OCI-LY7 (cell line): ENCODE measurements around the gene NINJ1. TPM values are rescaled to one million over a fixed set of nuclear protein-coding genes. Genes with fewer than 3 reads are reported as not detected.

Experiments used
- BruUV-seq: library from RNA; stranded (reverse); fragments of 400-500 nt; replicated peaks from 2 replicates; lab custom pipeline; 2021; lab: Mats Ljungman, UMichigan
- CTCF ChIA-PET: fragments of 300-600 bp; sonication (Branson Sonifier 250); formaldehyde crosslinking; loops from one replicate; lab custom pipeline; 2022; ENCODE audit warnings: antibody characterized with exemption; ENCODE audit not compliant: unreplicated experiment; lab: Charles Lee
- POLR2A ChIA-PET: fragments of 300-600 bp; sonication (Branson Sonifier 250); formaldehyde crosslinking; loops from one replicate; lab custom pipeline; 2022; ENCODE audit warnings: antibody characterized with exemption; lab: Charles Lee
- DNase-seq: peaks from one replicate; pipeline ENCODE4 v3.0.0-alpha.2; 2015; ENCODE audit warnings: low spot score
- H2AFZ ChIP-seq: fragments of 200-600 bp; sonication (generic), shearing (Covaris generic); 2 replicates; pipeline ENCODE4 v1.6.1; 2014; ENCODE audit warnings: mild to moderate bottlenecking, antibody characterized with exemption, low read length, moderate library complexity
- H3K27ac ChIP-seq: fragments of 200-600 bp; sonication (generic); 2 replicates; pipeline ENCODE4 v1.5.1; 2014; ENCODE audit warnings: mixed run types, low read depth, mild to moderate bottlenecking, moderate library complexity, low read length, inconsistent platforms; ENCODE audit not compliant: poor library complexity, severe bottlenecking
- H3K36me3 ChIP-seq: fragments of 200-600 bp; sonication (generic); 2 replicates; pipeline ENCODE4 v1.6.1; 2014; ENCODE audit warnings: mild to moderate bottlenecking, antibody characterized with exemption, low read length, moderate library complexity, mixed read lengths; ENCODE audit not compliant: insufficient read depth
- H3K4me1 ChIP-seq: fragments of 200-600 bp; sonication (generic); 2 replicates; pipeline ENCODE4 v1.5.1; 2014; ENCODE audit warnings: mild to moderate bottlenecking, low read length; ENCODE audit not compliant: insufficient read depth, poor library complexity, severe bottlenecking
- H3K4me2 ChIP-seq: fragments of 200-600 bp; sonication (generic); 2 replicates; pipeline ENCODE4 v1.6.1; 2014; ENCODE audit warnings: mild to moderate bottlenecking, low read length
- H3K4me3 ChIP-seq: fragments of 200-600 bp; sonication (generic); 2 replicates; pipeline ENCODE4 v1.5.1; 2014; ENCODE audit warnings: mild to moderate bottlenecking, low read depth, low read length; ENCODE audit not compliant: poor library complexity, severe bottlenecking
- H3K79me2 ChIP-seq: fragments of 200-600 bp; sonication (generic); 2 replicates; pipeline ENCODE4 v1.6.1; 2016; ENCODE audit warnings: low read depth, mild to moderate bottlenecking, low read length, moderate library complexity, mixed read lengths; ENCODE audit not compliant: insufficient read depth
- H3K9me2 ChIP-seq: fragments of 200-600 bp; sonication (generic); 2 replicates; pipeline ENCODE4 v1.6.1; 2016; ENCODE audit warnings: mild to moderate bottlenecking, low read length, mixed read lengths; ENCODE audit not compliant: insufficient read depth
- H3K9me3 ChIP-seq: fragments of 200-600 bp; sonication (generic); 2 replicates; pipeline ENCODE4 v1.6.1; 2014; ENCODE audit warnings: mild to moderate bottlenecking, mixed run types, low read length, mixed read lengths
- H4K20me1 ChIP-seq: fragments of 200-600 bp; sonication (generic); 2 replicates; pipeline ENCODE4 v1.6.1; 2014; ENCODE audit warnings: mild to moderate bottlenecking, antibody characterized with exemption, low read length, moderate library complexity, mixed read lengths; ENCODE audit not compliant: insufficient read depth
- CTCF ChIP-seq: fragments of 200-600 bp; sonication (generic); conservative IDR thresholded peaks from 2 replicates; pipeline ENCODE4 v1.5.1; 2014; ENCODE audit warnings: mild to moderate bottlenecking, antibody characterized with exemption, low read length, moderate library complexity, mixed read lengths
- EZH2phosphoT487 ChIP-seq: fragments of 200-600 bp; sonication (generic); IDR thresholded peaks from 2 replicates; pipeline ENCODE4 v1.6.1; 2018; ENCODE audit warnings: low read depth, borderline replicate concordance, mild to moderate bottlenecking, mixed run types, antibody characterized with exemption, low read length, moderate library complexity, mixed read lengths
- intact Hi-C: fragments of 100-400 bp; cut with micrococcal nuclease; formaldehyde crosslinking; loops from one replicate; pipeline ENCODE4 v1.10.0; 2022; ENCODE audit not compliant: unreplicated experiment
- total RNA-seq, 2 experiments: library from RNA; depleted of rRNA in 1 of 2; stranded (reverse); fragments of >200 nt in 1 of 2; shearing (Covaris generic) in 1 of 2; gene quantifications; 2 replicates each; pipeline ENCODE4 v1.2.3, GENCODE V29; 2014 to 2022

The NINJ1 gene
- total RNA-seq, 2 experiments from 2014 or later = 13.3 to 18.3 TPM

- Histone ChIP-seq H3K4me3 (no peak overlapping the region), H3K27ac (no peak overlapping the region), H3K4me2 (no peak overlapping the region), H3K9me2 (no peaks in the 10 kb centered on the region), H3K9me3 (no peaks in the 10 kb centered on the region), H3K79me2 (no peaks in the 10 kb centered on the region), H3K4me1 (peaks cover 6% of the 10 kb centered on the region), H3K36me3 (peaks cover 63% of the 10 kb centered on the region), H4K20me1 (no peaks in the 10 kb centered on the region), H2AFZ (no peak overlapping the region)
- 0 out of 2 replicates have a peak, but pooled peaks have one; percentile 26 for TF ChIP-seq CTCF
- no peak for TF ChIP-seq EZH2phosphoT487
- DNase-seq = no peak
- intact Hi-C loops = no loop called here
- no TSS peak for BruUV-seq
- ChIA-PET CTCF (no interaction called here), POLR2A (interaction anchor here (0.6 kb wide), 1 partner anchor 58 kb away, joined by 3 read pairs; no protein-coding TSS in a partner anchor)
These were observed 48.4 kb downstream of the NINJ1 start for GRCh38 chr9:93085676-93086075.

- ChIA-PET POLR2A (no interaction called here), CTCF (no interaction called here)
- no peak for TF ChIP-seq EZH2phosphoT487
- TF ChIP-seq CTCF = no peak
- DNase-seq = no peak
- Histone ChIP-seq H2AFZ (no peak overlapping the region), H3K4me3 (no peak overlapping the region), H4K20me1 (no peaks in the 10 kb centered on the region), H3K9me2 (no peaks in the 10 kb centered on the region), H3K4me1 (no peaks in the 10 kb centered on the region), H3K4me2 (no peak overlapping the region), H3K27ac (no peak overlapping the region), H3K79me2 (no peaks in the 10 kb centered on the region), H3K9me3 (no peaks in the 10 kb centered on the region), H3K36me3 (peaks cover 74% of the 10 kb centered on the region)
- no TSS peak for BruUV-seq
- intact Hi-C loops = no loop called here
These were observed 49.6 kb downstream of the NINJ1 start for GRCh38 chr9:93084471-93084881.

- ChIA-PET CTCF (no interaction called here), POLR2A (no interaction called here)
- Histone ChIP-seq H2AFZ (no peak overlapping the region), H3K9me3 (no peaks in the 10 kb centered on the region), H3K36me3 (peaks cover 81% of the 10 kb centered on the region), H3K9me2 (no peaks in the 10 kb centered on the region), H3K27ac (no peak overlapping the region), H4K20me1 (no peaks in the 10 kb centered on the region), H3K4me1 (no peaks in the 10 kb centered on the region), H3K4me3 (no peak overlapping the region), H3K79me2 (no peaks in the 10 kb centered on the region), H3K4me2 (no peak overlapping the region)
- intact Hi-C loops = no loop called here
- TF ChIP-seq EZH2phosphoT487 (no peak), CTCF (no peak)
- DNase-seq = no peak
- BruUV-seq = no TSS peak
These were observed 50.2 kb downstream of the NINJ1 start for GRCh38 chr9:93083592-93084470.
